Upper lobe of left lung (tissue), 6 donors: ENCODE results near the gene MYO3B. TPM values are rescaled to one million over a fixed set of nuclear protein-coding genes. Genes with fewer than 3 reads are reported as not detected.
A peak's percentile ranks its signal among the peaks of the same experiment; 100 is the strongest.

ENCODE experiments used
- ATAC-seq, 2 donors: fragments of 200-7000 bp; cut with Tn5 transposase; one replicate each; pipeline ENCODE4 v1.9.1; 2022; ENCODE audit warnings: mild to moderate bottlenecking in 2 of 2, moderate library complexity in 2 of 2; ENCODE audit not compliant: low FRiP score in 2 of 2
- DNase-seq, 2 donors: peaks; one replicate each; pipeline ENCODE4 v3.0.0-alpha.2; 2019 to 2020
- H3K27ac ChIP-seq, 4 donors: fragments of 200-600 bp; sonication (generic); one replicate each; pipeline ENCODE4 v1.5.1; 2016 to 2019
- H3K27me3 ChIP-seq, 4 donors: fragments of 200-600 bp; sonication (generic); one replicate each; pipeline ENCODE4 v1.5.1; 2017 to 2019
- H3K36me3 ChIP-seq, 4 donors: fragments of 200-600 bp; sonication (generic); one replicate each; pipeline ENCODE4 v1.5.1; 2016 to 2019
- H3K4me1 ChIP-seq, 4 donors: fragments of 200-600 bp; sonication (generic); one replicate each; pipeline ENCODE4 v1.5.1; 2018 to 2019
- H3K4me3 ChIP-seq, 4 donors: fragments of 200-600 bp; sonication (generic); one replicate each; pipeline ENCODE4 v1.5.1; 2017 to 2019; ENCODE audit warnings: mild to moderate bottlenecking in 2 of 4, moderate library complexity in 1 of 4
- H3K9me3 ChIP-seq, 4 donors: fragments of 200-600 bp; sonication (generic); one replicate each; pipeline ENCODE4 v1.5.1; 2018 to 2019
- EP300 ChIP-seq, 4 donors: sonication (generic); formaldehyde crosslinking; IDR thresholded peaks; one replicate each; pipeline ENCODE4 v1.5.1; 2017; ENCODE audit warnings: antibody characterized with exemption in 4 of 4, control low read depth in 2 of 4
- POLR2A ChIP-seq, 4 donors: fragments of 450-650 bp; IDR thresholded peaks; one replicate each; pipeline ENCODE4 v1.5.1; 2016 to 2017; ENCODE audit warnings: antibody characterized with exemption in 4 of 4, mild to moderate bottlenecking in 2 of 4
- POLR2AphosphoS5 ChIP-seq, 2 donors: sonication (generic); formaldehyde crosslinking; IDR thresholded peaks; one replicate each; pipeline ENCODE4 v1.5.1; 2017; ENCODE audit warnings: antibody characterized with exemption in 2 of 2
- WGBS, 2 donors: methylation state at CpG; one replicate each; pipeline ENCODE4 v1.1.5; 2017 to 2018; 5-methylcytosine and 5-hydroxymethylcytosine counted together
- total RNA-seq, 6 donors: library from RNA; depleted of rRNA in 4 of 6; stranded (reverse); fragments of >200 nt in 4 of 6; gene quantifications; one replicate each; pipeline versions ENCODE4 v1.1.0 to v1.2.1, GENCODE V29; 2016 to 2021
- TF ChIP-seq, protein P1 (sequence below), 6 experiments: fragments of 450-650 bp in 4 of 6; fragments of 200-600 bp in 2 of 6; sonication (generic) in 2 of 6; IDR thresholded peaks; one replicate each; pipeline ENCODE4 v1.5.1; 2016 to 2019; ENCODE audit warnings: antibody characterized with exemption in 6 of 6
- donor health status: DM: no; HTN: no; CAD: no; lungs with moderate emphysema.
- donor health status: DM: no; HTN: yes; CAD: no; lungs with severe emphysema.

MYO3B gene
- total RNA-seq, 6 donors from 2014 or later, result 0.09 to 0.20 (median 0.13) TPM; not detected in 3

- 58 to 72% methylated on average over 3 of the region's 3 CpGs for WGBS, 2 donors
- no peak for ATAC-seq
- H3K27me3 ChIP-seq, result no peaks in the 10 kb centered on the region
- H3K27ac ChIP-seq, result no peak overlapping the region
- no peak overlapping the region for H3K4me3 ChIP-seq
- no peaks in the 10 kb centered on the region for H3K36me3 ChIP-seq
- H3K9me3 ChIP-seq, result no peaks in the 10 kb centered on the region
- TF ChIP-seq POLR2AphosphoS5 (IDR thresholded peaks at IDR 0.05) (no peak), EP300 (IDR thresholded peaks at IDR 0.05) (no peak), POLR2A (IDR thresholded peaks at IDR 0.05) (no peak)
- TF ChIP-seq, protein P1, sequence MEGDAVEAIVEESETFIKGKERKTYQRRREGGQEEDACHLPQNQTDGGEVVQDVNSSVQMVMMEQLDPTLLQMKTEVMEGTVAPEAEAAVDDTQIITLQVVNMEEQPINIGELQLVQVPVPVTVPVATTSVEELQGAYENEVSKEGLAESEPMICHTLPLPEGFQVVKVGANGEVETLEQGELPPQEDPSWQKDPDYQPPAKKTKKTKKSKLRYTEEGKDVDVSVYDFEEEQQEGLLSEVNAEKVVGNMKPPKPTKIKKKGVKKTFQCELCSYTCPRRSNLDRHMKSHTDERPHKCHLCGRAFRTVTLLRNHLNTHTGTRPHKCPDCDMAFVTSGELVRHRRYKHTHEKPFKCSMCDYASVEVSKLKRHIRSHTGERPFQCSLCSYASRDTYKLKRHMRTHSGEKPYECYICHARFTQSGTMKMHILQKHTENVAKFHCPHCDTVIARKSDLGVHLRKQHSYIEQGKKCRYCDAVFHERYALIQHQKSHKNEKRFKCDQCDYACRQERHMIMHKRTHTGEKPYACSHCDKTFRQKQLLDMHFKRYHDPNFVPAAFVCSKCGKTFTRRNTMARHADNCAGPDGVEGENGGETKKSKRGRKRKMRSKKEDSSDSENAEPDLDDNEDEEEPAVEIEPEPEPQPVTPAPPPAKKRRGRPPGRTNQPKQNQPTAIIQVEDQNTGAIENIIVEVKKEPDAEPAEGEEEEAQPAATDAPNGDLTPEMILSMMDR (IDR thresholded peaks at IDR 0.05), result no peak
- no peak for DNase-seq
- peaks cover 0 to 8% (median 7%) of the 10 kb centered on the region in 4 donors for H3K4me1 ChIP-seq
Observed at GRCh38 chr2:170404846-170405245, 226.9 kb downstream of the MYO3B start.

DNA sequence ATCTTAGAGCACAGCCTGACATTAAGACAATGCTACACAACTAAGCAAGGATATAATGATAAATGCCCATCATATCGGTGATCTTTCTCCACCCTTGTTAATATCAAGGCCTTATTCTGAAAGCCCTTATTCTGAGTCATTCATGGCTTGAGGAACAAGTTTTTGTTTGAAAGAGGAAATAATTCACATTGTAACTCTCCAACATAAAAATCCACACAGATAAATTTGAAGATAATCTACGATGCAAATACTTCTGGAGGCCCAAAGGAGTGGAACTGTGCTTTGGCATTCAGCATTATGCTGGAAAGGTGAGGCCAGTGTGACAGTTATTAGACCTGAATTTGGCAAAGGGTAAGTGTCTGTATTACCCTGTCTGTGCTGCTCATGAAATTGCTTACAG lies 227.4 kb downstream of the MYO3B start:
- peaks cover 0 to 8% (median 7%) of the 10 kb centered on the region in 4 donors for H3K4me1 ChIP-seq
- no peak for DNase-seq
- H3K4me3 ChIP-seq, result no peak overlapping the region
- no peaks in the 10 kb centered on the region for H3K9me3 ChIP-seq
- no peaks in the 10 kb centered on the region for H3K27me3 ChIP-seq
- no peaks in the 10 kb centered on the region for H3K36me3 ChIP-seq
- ATAC-seq, result no peak
- H3K27ac ChIP-seq, result no peak overlapping the region
- no peak for TF ChIP-seq POLR2AphosphoS5 (IDR thresholded peaks at IDR 0.05)
- TF ChIP-seq, protein P1 (IDR thresholded peaks at IDR 0.05), result no peak
- no peak for TF ChIP-seq EP300 (IDR thresholded peaks at IDR 0.05)
- TF ChIP-seq POLR2A (IDR thresholded peaks at IDR 0.05), result no peak
- WGBS, 2 donors, result 76 to 77% methylated on average over 2 of the region's 2 CpGs

DNA sequence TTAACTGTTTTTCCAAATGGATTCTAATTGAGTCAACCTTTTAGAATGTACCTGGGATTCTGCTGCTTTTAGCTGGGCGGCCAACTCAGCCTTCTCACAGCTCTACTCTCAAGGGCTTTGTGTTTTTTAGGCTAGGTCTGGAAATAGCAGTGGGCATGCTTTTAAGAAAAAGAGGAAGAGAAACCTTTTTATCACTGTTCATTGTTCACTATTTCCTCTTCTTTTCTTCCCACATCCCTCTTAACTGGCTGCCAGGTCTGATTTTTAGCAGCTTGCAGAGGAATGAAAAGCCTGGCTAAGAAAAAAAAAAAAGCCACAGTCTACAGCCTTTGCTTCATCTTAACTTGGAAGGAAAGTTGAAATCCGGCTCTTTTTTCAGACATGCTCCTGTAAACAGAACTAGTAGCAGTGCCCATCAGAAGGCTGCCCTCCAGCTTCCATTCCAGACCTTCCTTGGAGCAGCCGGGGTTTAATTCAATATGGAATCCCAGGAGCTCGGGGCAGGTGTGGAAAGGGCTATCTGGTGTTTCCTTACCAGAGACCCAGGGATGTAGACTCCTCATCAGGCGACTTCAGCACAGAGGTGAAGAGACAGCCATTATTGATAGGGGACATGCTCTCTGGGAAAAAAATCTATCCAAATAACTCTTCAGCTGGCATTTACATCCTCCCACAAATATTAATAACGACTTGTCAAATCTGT lies 230.7 kb downstream of the MYO3B start:
- Histone ChIP-seq H3K4me3 (no peak overlapping the region), H3K4me1 (peaks cover 0 to 8% (median 7%) of the 10 kb centered on the region in 4 donors), H3K36me3 (no peaks in the 10 kb centered on the region), H3K27ac (no peak overlapping the region), H3K27me3 (no peaks in the 10 kb centered on the region), H3K9me3 (no peaks in the 10 kb centered on the region)
- DNase-seq (no peak), ATAC-seq (peak in 1 of 2 donors; percentile 20)
- TF ChIP-seq EP300 (IDR thresholded peaks at IDR 0.05) (no peak), POLR2A (IDR thresholded peaks at IDR 0.05) (no peak), POLR2AphosphoS5 (IDR thresholded peaks at IDR 0.05) (no peak)
- TF ChIP-seq, protein P1 (IDR thresholded peaks at IDR 0.05), result no peak
- WGBS, 2 donors, result 37 to 42% methylated on average over 6 of the region's 6 CpGs

DNA sequence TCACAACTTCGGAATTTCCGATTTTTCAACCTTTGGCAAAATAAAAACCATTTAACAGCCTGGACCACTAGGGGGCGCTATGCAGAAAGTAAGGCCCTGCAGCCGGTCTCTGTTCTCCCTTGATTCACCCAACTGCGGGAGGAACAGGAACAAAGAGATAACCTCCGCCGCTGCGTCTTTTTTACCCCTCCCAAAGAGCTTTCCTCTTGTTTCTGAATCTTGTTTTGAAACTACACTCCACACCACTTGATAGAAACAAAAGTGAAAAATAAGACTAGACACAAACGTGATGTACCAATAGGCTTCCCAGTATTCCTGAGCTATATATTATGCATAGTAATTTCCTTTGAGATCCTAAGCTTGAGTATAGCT lies 231.2 kb downstream of the MYO3B start:
- DNase-seq (peak in 1 of 2 donors; percentile 63), ATAC-seq (peak; percentile 80 to 86)
- Histone ChIP-seq H3K4me3 (no peak overlapping the region), H3K36me3 (no peaks in the 10 kb centered on the region), H3K27me3 (no peaks in the 10 kb centered on the region), H3K9me3 (no peaks in the 10 kb centered on the region), H3K4me1 (peaks cover 0 to 8% (median 7%) of the 10 kb centered on the region in 4 donors), H3K27ac (no peak overlapping the region)
- TF ChIP-seq, protein P1 (IDR thresholded peaks at IDR 0.05), result peak; percentile 47 to 89 (median 76)
- TF ChIP-seq POLR2A (IDR thresholded peaks at IDR 0.05), result no peak
- 1 to 5% methylated on average over 9 of the region's 9 CpGs for WGBS, 2 donors

GRCh38 chr2:170411660-170412059 lies 233.7 kb downstream of the MYO3B start:
- Histone ChIP-seq H3K27ac (no peak overlapping the region), H3K9me3 (no peaks in the 10 kb centered on the region), H3K4me1 (peaks cover 0 to 8% (median 7%) of the 10 kb centered on the region in 4 donors), H3K27me3 (no peaks in the 10 kb centered on the region), H3K4me3 (no peak overlapping the region), H3K36me3 (no peaks in the 10 kb centered on the region)
- ATAC-seq (no peak), DNase-seq (no peak)
- no peak for TF ChIP-seq POLR2A (IDR thresholded peaks at IDR 0.05)
- TF ChIP-seq, protein P1 (IDR thresholded peaks at IDR 0.05), result no peak
- no peak for TF ChIP-seq EP300 (IDR thresholded peaks at IDR 0.05)
- no peak for TF ChIP-seq POLR2AphosphoS5 (IDR thresholded peaks at IDR 0.05)
